Aorta (tissue), 5 donors: ENCODE results near the gene LRRTM3. TPM values are rescaled to one million over a fixed set of nuclear protein-coding genes. Genes with fewer than 3 reads are reported as not detected.

Source experiments
- ATAC-seq: fragments of 200-7000 bp; cut with Tn5 transposase; one replicate; pipeline ENCODE4 v1.9.1; 2022; ENCODE audit warnings: moderate library complexity; ENCODE audit not compliant: low FRiP score
- DNase-seq, 2 donors: peaks; one replicate each; pipeline ENCODE4 v3.0.0-alpha.2; 2020
- H3K27ac ChIP-seq, 2 donors: one replicate each; pipeline ENCODE4 v1.5.1; 2013; ENCODE audit warnings: low read length in 2 of 2, mild to moderate bottlenecking in 2 of 2, moderate library complexity in 2 of 2, control low read depth in 1 of 2, inconsistent platforms in 1 of 2, low read depth in 1 of 2
- H3K27me3 ChIP-seq, 2 donors: one replicate each; pipeline ENCODE4 v1.6.1; 2013; ENCODE audit warnings: control low read depth in 1 of 2, low read length in 1 of 2, mild to moderate bottlenecking in 1 of 2, moderate library complexity in 1 of 2; ENCODE audit not compliant: insufficient read depth in 2 of 2, control insufficient read depth in 1 of 2
- H3K36me3 ChIP-seq, 2 donors: one replicate each; pipeline ENCODE4 v1.6.1; 2013; ENCODE audit warnings: control low read depth in 1 of 2, low read length in 1 of 2, mild to moderate bottlenecking in 1 of 2; ENCODE audit not compliant: insufficient read depth in 2 of 2, control insufficient read depth in 1 of 2
- H3K4me1 ChIP-seq, 2 donors: one replicate each; pipeline ENCODE4 v1.6.1; 2013; ENCODE audit warnings: low read length in 2 of 2, control low read depth in 1 of 2, mild to moderate bottlenecking in 1 of 2, moderate library complexity in 1 of 2; ENCODE audit not compliant: insufficient read depth in 2 of 2, control insufficient read depth in 1 of 2
- H3K4me3 ChIP-seq, 2 donors: one replicate each; pipeline ENCODE4 v1.5.1; 2013; ENCODE audit warnings: low read length in 2 of 2, control low read depth in 1 of 2, mild to moderate bottlenecking in 1 of 2
- H3K9me3 ChIP-seq: one replicate; pipeline ENCODE4 v1.6.1; 2013; ENCODE audit warnings: mild to moderate bottlenecking, low read length; ENCODE audit not compliant: control insufficient read depth
- WGBS, 2 donors: extraction: QIAGEN DNeasy Blood & Tissue Kit; methylation state at CpG; one replicate each; pipeline ENCODE4 v1.1.7; 2013; 5-methylcytosine and 5-hydroxymethylcytosine counted together
- intact Hi-C, 2 donors: fragments of 100-400 bp; cut with DNase I; formaldehyde crosslinking; loops; one replicate each; pipeline versions ENCODE4 v1.14.2 to v1.15.0; 2022
- polyA plus RNA-seq, 2 donors: library from polyadenylated mRNA; stranded (reverse); fragments of 200-250 nt; gene quantifications; one replicate each; pipeline ENCODE4 v1.2.3, GENCODE V29; 2013
- total RNA-seq, 2 donors: library from RNA; stranded (reverse); fragmentation: NEBNext Ultra II Directional; extraction: Animal tissue kit (Norgen Biotek cat#: 25700); gene quantifications; one replicate each; pipeline ENCODE4 v1.2.1, GENCODE V29; 2021
- donor health status: healthy with polysubstance abuse.
- donor health status: Bipolar disorder and iron deficiency.
- donor health status: DM: no; HTN: no; CAD: no.
- donor health status: DM: no; HTN: no; CAD: no.
- donor health status: DM: yes; HTN: yes; CAD: no.

Gene LRRTM3
- total and polyA plus RNA-seq, 4 donors, result 0.06 to 0.93 TPM; not detected in 2

DNA sequence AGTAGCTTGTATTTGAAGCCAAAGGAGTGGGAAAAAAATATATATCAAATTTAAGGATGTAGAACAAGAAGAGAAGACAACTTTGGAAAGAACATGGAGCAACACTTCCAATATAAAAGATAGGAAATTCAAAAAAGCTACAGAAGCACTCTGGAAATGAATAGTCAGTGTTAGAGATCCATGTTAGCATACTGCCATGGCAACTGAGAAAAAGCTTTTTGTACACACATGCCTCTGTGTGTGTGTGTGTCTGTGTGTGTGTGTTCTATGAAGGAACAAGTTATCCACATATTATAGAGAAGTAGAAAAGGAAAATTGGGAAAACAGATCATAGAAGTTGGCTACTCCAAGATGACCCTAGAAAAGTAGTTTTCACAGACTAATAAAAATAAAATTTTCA, 96.3 kb downstream of the LRRTM3 start:
- intact Hi-C loops, result no loop called here
- no peak for DNase-seq
- Histone ChIP-seq H3K27ac (no peak overlapping the region), H3K9me3 (no peaks in the 10 kb centered on the region), H3K4me3 (no peak overlapping the region), H3K27me3 (no peaks in the 10 kb centered on the region), H3K4me1 (no peaks in the 10 kb centered on the region), H3K36me3 (no peaks in the 10 kb centered on the region)
- no peak for ATAC-seq

DNA sequence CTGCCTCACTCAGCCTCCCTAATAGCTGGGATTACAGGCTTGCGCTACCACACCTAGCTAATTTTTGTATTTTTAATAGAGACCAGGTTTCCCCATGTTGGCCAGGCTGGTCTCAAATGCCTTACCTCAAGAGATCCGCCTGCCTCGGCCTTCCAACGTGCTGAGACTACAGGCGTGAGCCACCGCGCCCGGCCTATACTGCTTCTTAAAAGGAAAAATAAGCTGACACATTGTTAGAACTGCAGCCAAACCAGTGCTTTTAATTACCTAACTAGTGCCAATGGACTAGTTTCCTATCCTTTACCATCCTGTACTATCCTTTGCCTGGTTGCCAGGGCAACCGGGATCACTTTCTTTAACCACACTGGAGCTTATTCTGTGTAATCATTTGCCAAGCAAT, 108.0 kb downstream of the LRRTM3 start:
- intact Hi-C loops, result no loop called here
- no peak overlapping the region for H3K4me3 ChIP-seq
- H3K9me3 ChIP-seq, result no peaks in the 10 kb centered on the region
- H3K36me3 ChIP-seq, result no peaks in the 10 kb centered on the region
- no peaks in the 10 kb centered on the region for H3K27me3 ChIP-seq
- ATAC-seq (no peak), DNase-seq (no peak)
- 94 to 95% methylated on average over 9 of the region's 9 CpGs for WGBS, 2 donors
- no peak overlapping the region for H3K27ac ChIP-seq
- no peaks in the 10 kb centered on the region for H3K4me1 ChIP-seq

DNA sequence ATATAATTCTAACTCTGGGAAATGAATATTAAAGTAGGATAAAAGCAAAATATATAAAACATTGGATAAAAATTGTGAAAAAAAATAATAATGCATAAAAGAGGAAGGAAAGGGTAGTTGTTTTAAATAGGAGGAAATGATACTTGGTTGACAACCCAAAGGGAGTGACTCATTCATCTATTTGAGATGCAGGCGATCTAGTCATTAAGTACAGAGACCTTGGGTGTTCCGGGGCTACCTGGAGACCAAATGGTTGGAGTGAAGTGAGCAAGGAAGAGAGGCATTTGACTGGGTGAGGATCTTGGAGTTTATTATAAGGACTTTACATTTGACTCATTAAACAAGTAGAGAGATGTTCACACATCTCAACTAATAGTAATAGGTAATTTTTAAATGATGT, 111.0 kb downstream of the LRRTM3 start:
- Histone ChIP-seq H3K36me3 (no peaks in the 10 kb centered on the region), H3K4me1 (no peaks in the 10 kb centered on the region), H3K27ac (no peak overlapping the region), H3K9me3 (no peaks in the 10 kb centered on the region), H3K4me3 (no peak overlapping the region), H3K27me3 (no peaks in the 10 kb centered on the region)
- DNase-seq, result no peak
- intact Hi-C loops, result no loop called here
- WGBS, 2 donors, result 90 to 100% methylated on average over 2 of the region's 2 CpGs
- ATAC-seq, result no peak

DNA sequence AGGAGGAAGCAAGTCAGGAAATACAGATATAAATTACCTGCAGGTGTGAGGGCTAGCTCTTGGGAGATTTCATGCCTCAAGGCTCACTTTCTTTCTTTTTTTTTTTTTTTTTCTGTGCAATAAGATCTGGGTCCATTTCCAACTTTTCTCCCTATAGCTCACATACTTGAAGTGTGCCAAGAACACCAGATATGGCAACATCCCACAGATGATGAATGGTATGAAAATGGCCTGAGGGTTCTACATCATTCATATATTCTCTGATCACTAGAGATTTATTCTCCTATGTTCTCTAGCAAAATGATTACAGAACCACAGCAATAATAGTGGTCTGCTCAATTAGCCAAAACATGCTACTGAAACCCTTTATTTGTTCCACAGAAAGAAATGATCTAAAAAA, 117.2 kb downstream of the LRRTM3 start:
- H3K27ac ChIP-seq, result no peak overlapping the region
- H3K4me3 ChIP-seq, result no peak overlapping the region
- H3K27me3 ChIP-seq, result no peaks in the 10 kb centered on the region
- no peaks in the 10 kb centered on the region for H3K9me3 ChIP-seq
- no peaks in the 10 kb centered on the region for H3K4me1 ChIP-seq
- intact Hi-C loops, result loop anchor here in 1 of 2 donors (2.0 kb wide), 1 partner anchor 20 kb away; no protein-coding TSS in a partner anchor
- H3K36me3 ChIP-seq, result no peaks in the 10 kb centered on the region
- ATAC-seq, result no peak
- no peak for DNase-seq

DNA sequence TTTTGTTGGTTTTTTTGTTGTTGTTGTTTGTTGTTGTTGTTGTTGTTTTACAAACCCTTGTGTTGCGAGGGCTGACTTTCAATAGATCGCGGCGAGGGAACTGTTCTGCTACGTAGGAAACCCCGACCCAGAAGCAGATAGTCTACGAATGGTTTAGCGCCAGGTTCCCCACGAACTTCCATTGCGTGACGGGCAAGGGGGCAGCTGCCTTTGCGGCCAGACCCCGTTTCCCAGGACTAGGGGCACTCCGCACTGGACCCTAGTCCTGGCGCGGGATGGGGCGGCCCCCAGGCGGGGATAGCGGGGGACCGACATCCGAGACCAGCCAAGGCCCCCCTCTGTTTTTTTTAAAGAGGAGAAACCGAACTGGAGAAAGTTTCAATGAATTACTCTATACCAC, 119.6 kb downstream of the LRRTM3 start:
- intact Hi-C loops, result no loop called here
- DNase-seq, result no peak
- ATAC-seq, result no peak

DNA sequence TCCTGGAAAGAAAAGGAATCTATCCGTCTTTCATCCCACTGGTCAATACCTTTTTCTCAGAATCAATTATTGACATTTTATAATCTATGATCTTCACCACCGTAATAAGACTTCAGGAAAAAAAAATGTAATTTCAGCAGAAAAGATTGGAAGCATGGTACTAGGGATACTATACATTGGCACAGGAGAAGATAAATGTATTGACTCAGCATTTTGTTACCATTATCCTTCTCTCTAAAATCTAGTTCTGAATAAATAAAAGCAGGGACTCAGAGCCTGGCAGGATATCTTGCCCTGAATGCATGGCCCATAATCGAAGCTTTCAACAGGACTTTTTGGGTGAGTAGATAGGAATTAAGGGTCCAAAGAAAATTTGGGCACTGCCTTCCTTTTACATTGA, 120.7 kb downstream of the LRRTM3 start:
- no peak for ATAC-seq
- WGBS, 2 donors, result 92% methylated on average over 3 of the region's 3 CpGs
- H3K27ac ChIP-seq, result no peak overlapping the region

More for the DNA sequence above, 119.6 kb downstream of the LRRTM3 start:
- Histone ChIP-seq H3K4me1 (no peaks in the 10 kb centered on the region), H3K27ac (no peak overlapping the region), H3K36me3 (no peaks in the 10 kb centered on the region), H3K9me3 (no peaks in the 10 kb centered on the region), H3K27me3 (no peaks in the 10 kb centered on the region), H3K4me3 (no peak overlapping the region)
- 91 to 93% methylated on average over 22 of the region's 22 CpGs for WGBS, 2 donors

DNA sequence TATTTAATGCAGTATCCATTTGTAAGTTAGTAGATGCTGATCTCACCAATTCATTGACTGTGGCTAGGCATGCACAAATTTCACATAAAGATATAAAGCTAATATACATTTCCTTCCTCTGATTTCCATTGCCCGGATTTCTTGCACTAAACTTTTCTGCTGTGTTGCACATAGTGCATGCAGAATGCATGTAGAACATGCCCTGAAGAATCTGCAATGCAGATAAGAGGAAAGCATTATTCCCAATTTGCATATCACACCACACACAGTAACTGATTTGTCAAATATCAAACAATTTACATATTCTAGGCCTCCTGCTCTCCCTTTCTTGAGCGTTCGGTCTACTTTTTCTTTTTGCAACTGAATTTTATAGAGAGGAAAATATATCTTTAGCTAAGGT, 124.2 kb downstream of the LRRTM3 start:
- H3K4me3 ChIP-seq, result no peak overlapping the region
- no peaks in the 10 kb centered on the region for H3K27me3 ChIP-seq
- H3K4me1 ChIP-seq, result no peaks in the 10 kb centered on the region
- intact Hi-C loops, result no loop called here
- no peak for ATAC-seq
- 79 to 83% methylated on average over 3 of the region's 3 CpGs for WGBS, 2 donors
- no peaks in the 10 kb centered on the region for H3K9me3 ChIP-seq
- H3K27ac ChIP-seq, result no peak overlapping the region
- no peaks in the 10 kb centered on the region for H3K36me3 ChIP-seq
- no peak for DNase-seq

More for the DNA sequence above, 120.7 kb downstream of the LRRTM3 start:
- Histone ChIP-seq H3K4me3 (no peak overlapping the region), H3K27me3 (no peaks in the 10 kb centered on the region), H3K4me1 (no peaks in the 10 kb centered on the region), H3K36me3 (no peaks in the 10 kb centered on the region), H3K9me3 (no peaks in the 10 kb centered on the region)
- DNase-seq, result no peak
- intact Hi-C loops, result no loop called here

DNA sequence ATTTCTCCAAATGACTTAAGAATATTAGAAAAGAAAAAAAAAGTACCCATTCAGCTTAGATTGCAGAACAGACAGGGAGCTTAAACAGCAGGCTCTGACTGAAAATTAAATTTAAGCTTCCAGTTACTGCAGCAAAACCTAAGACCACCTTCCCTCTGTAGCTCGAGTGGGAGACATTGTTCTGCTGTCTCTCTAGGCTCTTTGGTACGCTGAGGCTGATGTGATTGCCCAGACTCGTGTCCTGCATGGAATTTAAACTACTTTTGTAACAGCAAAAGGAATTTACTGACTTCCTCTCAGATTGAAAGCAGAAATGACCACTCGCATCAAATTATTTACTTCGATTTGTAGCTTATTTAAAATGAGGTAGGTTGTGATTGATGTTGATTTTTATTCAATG, 124.6 kb downstream of the LRRTM3 start:
- Histone ChIP-seq H3K4me3 (no peak overlapping the region), H3K27ac (no peak overlapping the region), H3K9me3 (no peaks in the 10 kb centered on the region), H3K4me1 (no peaks in the 10 kb centered on the region), H3K36me3 (no peaks in the 10 kb centered on the region), H3K27me3 (no peaks in the 10 kb centered on the region)
- intact Hi-C loops, result no loop called here
- WGBS, 2 donors, result 29 to 39% methylated on average over 5 of the region's 5 CpGs
- ATAC-seq (no peak), DNase-seq (no peak)

DNA sequence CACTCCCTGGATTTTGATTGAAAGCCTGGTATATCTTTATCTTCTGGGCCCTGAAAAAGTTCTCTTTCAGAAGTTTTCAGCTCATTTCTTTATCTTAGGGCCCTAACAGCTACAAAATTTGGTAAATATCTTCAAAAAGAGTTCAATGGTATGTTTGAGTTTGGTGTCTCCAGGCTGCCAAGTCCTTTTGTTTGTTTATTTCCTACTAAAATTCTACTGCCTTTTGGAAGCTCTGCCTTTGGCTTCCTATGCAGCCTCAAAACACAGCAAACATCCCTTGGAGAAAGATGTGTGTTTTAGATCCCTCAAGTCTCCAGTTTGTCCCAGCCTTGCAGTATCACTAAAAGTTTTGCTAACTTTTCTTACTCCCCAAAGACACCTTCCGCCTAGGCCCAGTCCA, 146.8 kb downstream of the LRRTM3 start:
- intact Hi-C loops, result no loop called here
- Histone ChIP-seq H3K36me3 (no peaks in the 10 kb centered on the region), H3K27me3 (no peaks in the 10 kb centered on the region), H3K4me3 (no peak overlapping the region), H3K9me3 (no peaks in the 10 kb centered on the region), H3K4me1 (peaks cover 0 to 4% of the 10 kb centered on the region in 2 donors), H3K27ac (no peak overlapping the region)
- no peak for ATAC-seq
- no peak for DNase-seq
- WGBS, 2 donors, result 97% methylated on average over 1 of the region's 1 CpG
